ENCODE data around the gene IGSF23. TPM values are rescaled to one million over a fixed set of nuclear protein-coding genes. Genes with fewer than 3 reads are reported as not detected.
A peak's percentile ranks its signal among the peaks of the same experiment; 100 is the strongest.

Gene IGSF23
- total RNA-seq, 1 experiment from 2014 or later, result not detected

DNA sequence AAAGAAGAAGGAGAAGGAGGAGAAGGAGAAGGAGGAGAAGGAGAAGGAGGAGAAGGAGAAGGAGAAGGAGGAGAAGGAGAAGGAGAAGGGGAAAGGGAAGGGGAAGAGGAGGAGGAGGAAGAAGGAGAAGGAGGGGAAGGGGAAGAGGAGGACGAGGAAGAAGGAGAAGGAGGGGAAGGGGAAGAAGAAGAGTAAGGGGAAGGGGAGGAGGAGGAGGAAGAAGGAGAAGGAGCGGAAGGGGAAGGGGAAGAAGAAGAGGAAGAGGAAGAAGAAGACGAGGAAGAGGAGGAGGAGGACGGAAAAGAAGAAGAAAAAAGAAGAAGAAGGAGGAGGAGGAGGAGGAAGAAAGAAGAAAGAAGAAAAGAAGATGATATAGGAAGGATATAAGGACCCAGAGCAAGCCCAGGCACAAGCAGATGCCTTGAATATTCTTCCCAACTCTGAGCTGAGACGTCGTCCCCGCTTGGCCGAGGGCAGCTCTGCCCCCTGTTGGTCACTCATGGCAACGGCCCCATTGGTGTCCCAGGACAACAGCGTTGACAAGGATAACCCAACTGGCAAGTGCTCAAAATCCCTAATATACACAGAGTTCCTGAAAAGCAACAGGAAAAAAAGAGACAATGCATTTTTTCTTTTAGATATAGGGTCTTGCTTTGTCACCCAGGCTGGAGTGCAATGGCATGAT, 30.6 kb upstream of the IGSF23 start:
- no TSS peak for BruUV-seq (replicated peaks)
- intact Hi-C loops (cut with micrococcal nuclease; ENCODE audit: unreplicated experiment), result no loop called here
- H3K27me3 Mint-ChIP-seq (ENCODE audit: unreplicated experiment), result no peaks in the 10 kb centered on the region
- DNase-seq, result peak; percentile 63
- no peaks in the 10 kb centered on the region for H3K9me3 Mint-ChIP-seq (ENCODE audit: low read depth, unreplicated experiment)
- TF ChIP-seq, protein P1, sequence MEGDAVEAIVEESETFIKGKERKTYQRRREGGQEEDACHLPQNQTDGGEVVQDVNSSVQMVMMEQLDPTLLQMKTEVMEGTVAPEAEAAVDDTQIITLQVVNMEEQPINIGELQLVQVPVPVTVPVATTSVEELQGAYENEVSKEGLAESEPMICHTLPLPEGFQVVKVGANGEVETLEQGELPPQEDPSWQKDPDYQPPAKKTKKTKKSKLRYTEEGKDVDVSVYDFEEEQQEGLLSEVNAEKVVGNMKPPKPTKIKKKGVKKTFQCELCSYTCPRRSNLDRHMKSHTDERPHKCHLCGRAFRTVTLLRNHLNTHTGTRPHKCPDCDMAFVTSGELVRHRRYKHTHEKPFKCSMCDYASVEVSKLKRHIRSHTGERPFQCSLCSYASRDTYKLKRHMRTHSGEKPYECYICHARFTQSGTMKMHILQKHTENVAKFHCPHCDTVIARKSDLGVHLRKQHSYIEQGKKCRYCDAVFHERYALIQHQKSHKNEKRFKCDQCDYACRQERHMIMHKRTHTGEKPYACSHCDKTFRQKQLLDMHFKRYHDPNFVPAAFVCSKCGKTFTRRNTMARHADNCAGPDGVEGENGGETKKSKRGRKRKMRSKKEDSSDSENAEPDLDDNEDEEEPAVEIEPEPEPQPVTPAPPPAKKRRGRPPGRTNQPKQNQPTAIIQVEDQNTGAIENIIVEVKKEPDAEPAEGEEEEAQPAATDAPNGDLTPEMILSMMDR (IDR thresholded peaks at IDR 0.05; ENCODE audit: unreplicated experiment), result peak; percentile 57
- peaks cover 43% of the 10 kb centered on the region for H3K4me1 Mint-ChIP-seq (ENCODE audit: low read depth, unreplicated experiment)
- H3K4me3 Mint-ChIP-seq (ENCODE audit: low read depth, unreplicated experiment), result no peak overlapping the region
- no peak overlapping the region for H3K27ac Mint-ChIP-seq (ENCODE audit: unreplicated experiment)
- CTCF ChIA-PET, result interaction anchor here (0.6 to 2.4 kb wide), 8 partner anchors 9 to 456 kb away, joined by 3 to 11 read pairs (median 4); no protein-coding TSS in a partner anchor
- H3K36me3 Mint-ChIP-seq (ENCODE audit: insufficient read depth, unreplicated experiment), result peaks cover 8% of the 10 kb centered on the region

GRCh38 chr19:44585371-44586133, 27.8 kb upstream of the IGSF23 start:
- peaks cover 33% of the 10 kb centered on the region for H3K36me3 Mint-ChIP-seq (ENCODE audit: insufficient read depth, unreplicated experiment)
- BruUV-seq (replicated peaks), result no TSS peak
- CTCF ChIA-PET, result interaction anchor here (1.1 to 2.1 kb wide), 3 partner anchors 9 to 17 kb away, joined by 3 to 11 read pairs (median 4); no protein-coding TSS in a partner anchor
- intact Hi-C loops (cut with micrococcal nuclease; ENCODE audit: unreplicated experiment), result loop anchor here (5.0 kb wide), 1 partner anchor 187 kb away; no protein-coding TSS in a partner anchor
- peaks cover 63% of the 10 kb centered on the region for H3K4me1 Mint-ChIP-seq (ENCODE audit: low read depth, unreplicated experiment)
- no peak overlapping the region for H3K4me3 Mint-ChIP-seq (ENCODE audit: low read depth, unreplicated experiment)
- DNase-seq, result no peak
- no peaks in the 10 kb centered on the region for H3K9me3 Mint-ChIP-seq (ENCODE audit: low read depth, unreplicated experiment)
- H3K27ac Mint-ChIP-seq (ENCODE audit: unreplicated experiment), result peak overlapping the region; percentile 100
- TF ChIP-seq, protein P1 (IDR thresholded peaks at IDR 0.05; ENCODE audit: unreplicated experiment), result no peak
- no peaks in the 10 kb centered on the region for H3K27me3 Mint-ChIP-seq (ENCODE audit: unreplicated experiment)

DNA sequence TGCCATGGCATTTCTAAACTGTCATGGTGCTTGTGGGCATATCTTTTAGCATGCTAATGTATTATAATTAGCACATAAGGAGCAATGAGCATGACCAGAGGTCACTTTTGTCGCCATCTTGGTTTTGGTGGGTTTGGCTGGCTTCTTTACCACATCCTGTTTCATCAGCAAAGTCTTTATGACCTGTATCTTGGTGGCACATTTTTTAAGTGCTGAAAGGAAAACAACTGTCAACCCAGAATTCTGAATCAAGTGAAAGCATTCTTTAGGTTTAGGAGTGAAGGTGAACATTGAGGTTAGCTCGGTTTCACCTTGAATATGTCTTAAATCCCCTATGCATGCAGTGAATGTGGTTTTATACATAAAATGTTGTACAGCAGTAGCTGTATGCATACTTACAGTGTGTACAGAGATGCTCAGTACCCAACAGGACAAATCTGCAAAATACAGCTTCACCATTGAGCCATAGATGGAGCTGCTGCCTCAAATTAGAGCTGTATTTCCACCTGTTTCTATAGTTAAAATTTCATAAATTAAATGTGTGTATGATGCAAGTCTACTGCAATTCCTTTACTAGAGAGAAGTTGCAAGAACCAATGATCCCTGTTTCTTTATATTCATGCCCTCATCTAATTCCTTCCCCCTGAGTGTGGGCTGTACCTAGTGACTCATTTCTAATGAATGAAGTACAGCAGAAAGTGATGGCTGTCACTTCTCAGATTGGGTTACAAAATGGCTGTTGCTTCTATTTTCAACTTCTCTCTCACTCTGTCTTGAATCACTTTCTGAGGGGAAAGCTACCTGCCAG, 25.2 kb upstream of the IGSF23 start:
- peak overlapping the region; percentile 100 for H3K27ac Mint-ChIP-seq (ENCODE audit: unreplicated experiment)
- BruUV-seq (replicated peaks), result TSS peak; percentile 47
- CTCF ChIA-PET, result interaction anchor here (0.6 to 1.6 kb wide), 15 partner anchors 11 to 183 kb away, joined by 3 to 24 read pairs (median 4); partner anchors contain the start of genes PVR and ZNF180
- intact Hi-C loops (cut with micrococcal nuclease; ENCODE audit: unreplicated experiment), result loop anchor here (1.0 to 5.0 kb wide), 3 partner anchors 57 to 184 kb away; no protein-coding TSS in a partner anchor
- TF ChIP-seq, protein P1 (IDR thresholded peaks at IDR 0.05; ENCODE audit: unreplicated experiment), result peak; percentile 19
- H3K4me3 Mint-ChIP-seq (ENCODE audit: low read depth, unreplicated experiment), result peak overlapping the region; percentile 59
- peaks cover 75% of the 10 kb centered on the region for H3K4me1 Mint-ChIP-seq (ENCODE audit: low read depth, unreplicated experiment)
- no peaks in the 10 kb centered on the region for H3K9me3 Mint-ChIP-seq (ENCODE audit: low read depth, unreplicated experiment)
- peaks cover 42% of the 10 kb centered on the region for H3K36me3 Mint-ChIP-seq (ENCODE audit: insufficient read depth, unreplicated experiment)
- DNase-seq, result peak; percentile 68
- H3K27me3 Mint-ChIP-seq (ENCODE audit: unreplicated experiment), result no peaks in the 10 kb centered on the region

- Mint-ChIP-seq H3K4me3 (ENCODE audit: low read depth, unreplicated experiment) (peak overlapping the region; percentile 59), H3K27me3 (ENCODE audit: unreplicated experiment) (no peaks in the 10 kb centered on the region), H3K4me1 (ENCODE audit: low read depth, unreplicated experiment) (peaks cover 75% of the 10 kb centered on the region), H3K27ac (ENCODE audit: unreplicated experiment) (peak overlapping the region; percentile 100), H3K36me3 (ENCODE audit: insufficient read depth, unreplicated experiment) (peaks cover 42% of the 10 kb centered on the region), H3K9me3 (ENCODE audit: low read depth, unreplicated experiment) (no peaks in the 10 kb centered on the region)
- CTCF ChIA-PET, result interaction anchor here (0.6 to 1.6 kb wide), 14 partner anchors 12 to 182 kb away, joined by 3 to 24 read pairs (median 4); partner anchors contain the start of gene PVR
- no peak for DNase-seq
- intact Hi-C loops (cut with micrococcal nuclease; ENCODE audit: unreplicated experiment), result loop anchor here (1.0 to 5.0 kb wide), 3 partner anchors 56 to 184 kb away; no protein-coding TSS in a partner anchor
- TF ChIP-seq, protein P1 (IDR thresholded peaks at IDR 0.05; ENCODE audit: unreplicated experiment), result no peak
- BruUV-seq (replicated peaks), result no TSS peak
Measured at GRCh38 chr19:44588771-44589112, 24.6 kb upstream of the IGSF23 start.

All from Calu3 (cell line).